Choroid plexus epithelial cell (primary cell): Measurements from ENCODE around the gene COL28A1.

Experiments
- DNase-seq: peaks from one replicate; pipeline ENCODE4 v3.0.0-alpha.2; 2010; ENCODE audit warnings: low read depth
- H3K4me3 ChIP-seq: 2 replicates; pipeline ENCODE4 v1.5.1; 2011; ENCODE audit warnings: low read depth, mild to moderate bottlenecking, control low read depth, low read length, moderate library complexity
- CTCF ChIP-seq: conservative IDR thresholded peaks from 2 replicates; pipeline ENCODE4 v1.5.1; 2011; ENCODE audit warnings: low read depth, mild to moderate bottlenecking, control low read depth, inconsistent platforms, low read length, moderate library complexity

The COL28A1 gene

GRCh38 chr7:7535691-7536090 lies at the start of gene COL28A1:
TSS of gene COL28A1 (minus strand) at chr7:7535873. CDS start at chr7:7532875, 2,998 bp downstream.
- TF ChIP-seq CTCF, result no peak
- DNase-seq, result no peak
- no peak within 1 kb of the TSS for H3K4me3 ChIP-seq

GRCh38 chr7:7584653-7585052 lies 49.0 kb upstream of the COL28A1 start:
- no peak for TF ChIP-seq CTCF
- H3K4me3 ChIP-seq, result no peak overlapping the region
- no peak for DNase-seq

GRCh38 chr7:7583731-7584130 lies 48.1 kb upstream of the COL28A1 start:
- no peak for DNase-seq
- no peak for TF ChIP-seq CTCF
- H3K4me3 ChIP-seq, result no peak overlapping the region

GRCh38 chr7:7582596-7582995 lies 46.9 kb upstream of the COL28A1 start:
- no peak for DNase-seq
- no peak for TF ChIP-seq CTCF
- H3K4me3 ChIP-seq, result no peak overlapping the region

- no peak for TF ChIP-seq CTCF
- no peak overlapping the region for H3K4me3 ChIP-seq
- no peak for DNase-seq
Observed at GRCh38 chr7:7581531-7582179, 46.0 kb upstream of the COL28A1 start.

- DNase-seq, result no peak
- H3K4me3 ChIP-seq, result no peak overlapping the region
- no peak for TF ChIP-seq CTCF
Observed at GRCh38 chr7:7579638-7580037, 44.0 kb upstream of the COL28A1 start.

- DNase-seq, result no peak
- TF ChIP-seq CTCF, result no peak
- no peak overlapping the region for H3K4me3 ChIP-seq
Observed at GRCh38 chr7:7577888-7578287, 42.2 kb upstream of the COL28A1 start.
